DMS79 treated with DMSO at 0.1 percent for 48 hours (cell line): ENCODE measurements around the gene PSMB3.

ENCODE experiments used
- DNase-seq: peaks from one replicate; lab custom pipeline; 2025; lab: John Stamatoyannopoulos, UW

Gene PSMB3

GRCh38 chr17:38733982-38734973, 18.3 kb upstream of the PSMB3 start:
- no peak for DNase-seq

GRCh38 chr17:38735161-38735997, 17.2 kb upstream of the PSMB3 start:
- peak; percentile 5 for DNase-seq

- no peak for DNase-seq
Measured at GRCh38 chr17:38738007-38738662, 14.4 kb upstream of the PSMB3 start.

- no peak for DNase-seq
Measured at GRCh38 chr17:38738686-38739085, 13.9 kb upstream of the PSMB3 start.

GRCh38 chr17:38739305-38739704, 13.2 kb upstream of the PSMB3 start:
- DNase-seq = no peak

- no peak for DNase-seq
Measured at GRCh38 chr17:38740044-38740443, 12.5 kb upstream of the PSMB3 start.

GRCh38 chr17:38740806-38741205, 11.7 kb upstream of the PSMB3 start:
- no peak for DNase-seq

- DNase-seq = no peak
Measured at GRCh38 chr17:38741461-38741860, 11.1 kb upstream of the PSMB3 start.

GRCh38 chr17:38741921-38742410, 10.6 kb upstream of the PSMB3 start:
- DNase-seq = no peak

GRCh38 chr17:38742411-38743308, 9.9 kb upstream of the PSMB3 start:
- DNase-seq = peak; percentile 79

GRCh38 chr17:38743556-38744171, 8.9 kb upstream of the PSMB3 start:
- DNase-seq = peak; percentile 32

- DNase-seq = peak; percentile 78
Measured at GRCh38 chr17:38745545-38745944, 7.0 kb upstream of the PSMB3 start.

GRCh38 chr17:38746004-38746848, 6.3 kb upstream of the PSMB3 start:
- DNase-seq = peak; percentile 23

GRCh38 chr17:38746849-38747462, 5.6 kb upstream of the PSMB3 start:
- DNase-seq = peak; percentile 2

GRCh38 chr17:38747463-38748148, 4.9 kb upstream of the PSMB3 start:
- peak; percentile 54 for DNase-seq

- DNase-seq = peak; percentile 91
Measured at GRCh38 chr17:38748149-38748891, 4.2 kb upstream of the PSMB3 start, which contains the start of gene PCGF2. TSS of gene PCGF2 (minus strand) at chr17:38748336. CDS start at chr17:38740402, 7,934 bp downstream.

GRCh38 chr17:38748892-38749222, 3.7 kb upstream of the PSMB3 start:
- no peak for DNase-seq
